AG04450 (cell line): ENCODE results near the gene LRP8. TPM values are rescaled to one million over a fixed set of nuclear protein-coding genes. Genes with fewer than 3 reads are reported as not detected.

Source experiments
- CTCF ChIA-PET: fragments of 300-600, 350-600 bp; formaldehyde crosslinking; extraction: SDS; loops from one replicate; lab custom pipeline; 2022; ENCODE audit warnings: antibody characterized with exemption, inconsistent platforms; lab: Charles Lee
- POLR2A ChIA-PET: fragments of 350-600 bp; formaldehyde crosslinking; extraction: SDS; loops from one replicate; lab custom pipeline; 2021; ENCODE audit warnings: antibody characterized with exemption, inconsistent platforms; lab: Yijun Ruan, JAX
- DNase-seq: peaks from one replicate; pipeline ENCODE4 v3.0.0-alpha.2; 2011; ENCODE audit warnings: low read depth, low spot score
- H3K27ac ChIP-seq: one replicate; pipeline ENCODE4 v1.5.1; 2012; ENCODE audit warnings: low read depth, low read length, control low read depth
- H3K27me3 ChIP-seq: one replicate; pipeline ENCODE4 v1.6.0; 2012; ENCODE audit warnings: low read length; ENCODE audit not compliant: control insufficient read depth, insufficient read depth
- H3K4me3 ChIP-seq: 2 replicates; pipeline ENCODE4 v1.5.1; 2011; ENCODE audit warnings: mild to moderate bottlenecking, low read depth, low read length, control low read depth
- H3K9me3 ChIP-seq: 2 replicates; pipeline ENCODE4 v1.5.1; 2012; ENCODE audit warnings: low read length; ENCODE audit not compliant: control insufficient read depth, insufficient read depth
- CTCF ChIP-seq: IDR thresholded peaks from 2 replicates; pipeline ENCODE4 v1.5.1; 2011; ENCODE audit warnings: low read depth, low read length, control low read depth, inconsistent platforms
- polyA plus RNA-seq: library from polyadenylated mRNA; depleted of rRNA; stranded (reverse); fragments of >200 nt; gene quantifications from 2 replicates; pipeline ENCODE4 v1.2.3, GENCODE V29; 2011

LRP8 gene
- polyA plus RNA-seq, 1 experiment: 5.0 TPM

- TF ChIP-seq CTCF: no peak
- Histone ChIP-seq H3K27me3 (no peaks in the 10 kb centered on the region), H3K27ac (no peak overlapping the region), H3K9me3 (no peaks in the 10 kb centered on the region; the same call in 1 of the 2 replicates), H3K4me3 (no peak overlapping the region)
- POLR2A ChIA-PET: no interaction called here
- CTCF ChIA-PET: no interaction called here
- DNase-seq: no peak
Observed at GRCh38 chr1:53306168-53306567, 21.7 kb downstream of the LRP8 start.

GRCh38 chr1:53305650-53306049 lies 22.2 kb downstream of the LRP8 start:
- Histone ChIP-seq H3K4me3 (no peak overlapping the region), H3K27ac (no peak overlapping the region), H3K9me3 (no peaks in the 10 kb centered on the region; the same call in 1 of the 2 replicates), H3K27me3 (no peaks in the 10 kb centered on the region)
- TF ChIP-seq CTCF: no peak
- ChIA-PET POLR2A (no interaction called here), CTCF (no interaction called here)
- no peak for DNase-seq

- ChIA-PET CTCF (no interaction called here), POLR2A (no interaction called here)
- no peak for DNase-seq
- H3K9me3 ChIP-seq: no peaks in the 10 kb centered on the region; the same call in 1 of the 2 replicates
- H3K4me3 ChIP-seq: no peak overlapping the region
- no peak overlapping the region for H3K27ac ChIP-seq
- no peak for TF ChIP-seq CTCF
- H3K27me3 ChIP-seq: no peaks in the 10 kb centered on the region
Observed at GRCh38 chr1:53304527-53304926, 23.3 kb downstream of the LRP8 start.

- Histone ChIP-seq H3K27me3 (no peaks in the 10 kb centered on the region), H3K4me3 (no peak overlapping the region), H3K27ac (no peak overlapping the region), H3K9me3 (no peaks in the 10 kb centered on the region; the same call in 1 of the 2 replicates)
- TF ChIP-seq CTCF: no peak
- no peak for DNase-seq
- POLR2A ChIA-PET: no interaction called here
- CTCF ChIA-PET: interaction anchor here (0.5 kb wide), 1 partner anchor 450 kb away, joined by 5 read pairs; no protein-coding TSS in a partner anchor
Observed at GRCh38 chr1:53303726-53304515, 23.9 kb downstream of the LRP8 start.

GRCh38 chr1:53303243-53303642 lies 24.6 kb downstream of the LRP8 start:
- ChIA-PET CTCF (interaction anchor here (0.5 kb wide), 1 partner anchor 451 kb away, joined by 5 read pairs; no protein-coding TSS in a partner anchor), POLR2A (no interaction called here)
- H3K4me3 ChIP-seq: no peak overlapping the region
- TF ChIP-seq CTCF: no peak
- no peak overlapping the region for H3K27ac ChIP-seq
- no peak for DNase-seq
- H3K27me3 ChIP-seq: no peaks in the 10 kb centered on the region
- no peaks in the 10 kb centered on the region; the same call in 1 of the 2 replicates for H3K9me3 ChIP-seq
